SW480 (cell line): ENCODE results near the gene IGFBP2.

ENCODE experiments used
- DNase-seq: peaks from one replicate; pipeline ENCODE4 v3.0.0-alpha.2; 2016; ENCODE audit warnings: low spot score

Gene IGFBP2

GRCh38 chr2:216711348-216711747 is 78.1 kb downstream of the IGFBP2 start:
- DNase-seq, result no peak

- DNase-seq, result no peak
Observed at GRCh38 chr2:216713691-216714336, 80.6 kb downstream of the IGFBP2 start.
